GM20000 (cell line): Measurements from ENCODE around the gene SYT1.

Experiments
- DNase-seq: peaks from one replicate; pipeline ENCODE4 v3.0.0; 2012; ENCODE audit warnings: low spot score
- TF ChIP-seq, protein P1 (sequence below): IDR thresholded peaks from 2 replicates; pipeline ENCODE4 v1.5.1; 2012; ENCODE audit warnings: mild to moderate bottlenecking, control low read depth; ENCODE audit errors: extremely low read depth, missing control alignments

Gene SYT1

DNA sequence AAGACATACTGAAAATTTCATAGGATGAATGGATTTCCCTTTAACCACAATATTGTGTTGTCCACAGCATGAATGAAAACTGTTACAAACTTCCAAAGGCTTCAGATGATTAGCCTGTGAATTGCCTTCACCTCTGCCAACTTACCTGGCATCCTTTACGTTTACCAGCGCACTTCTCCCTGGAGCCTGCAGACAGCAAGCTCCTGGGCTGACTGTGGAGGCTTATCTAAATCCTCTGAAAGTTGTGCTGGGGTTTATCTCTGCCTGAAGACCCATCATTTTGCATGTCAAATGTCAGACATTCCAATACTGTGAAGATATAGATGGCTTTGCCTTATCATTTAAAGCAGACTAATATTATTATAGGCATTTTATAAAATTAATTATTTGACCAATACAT lies 403.0 kb downstream of the SYT1 start:
- no peak for DNase-seq
- TF ChIP-seq, protein P1, sequence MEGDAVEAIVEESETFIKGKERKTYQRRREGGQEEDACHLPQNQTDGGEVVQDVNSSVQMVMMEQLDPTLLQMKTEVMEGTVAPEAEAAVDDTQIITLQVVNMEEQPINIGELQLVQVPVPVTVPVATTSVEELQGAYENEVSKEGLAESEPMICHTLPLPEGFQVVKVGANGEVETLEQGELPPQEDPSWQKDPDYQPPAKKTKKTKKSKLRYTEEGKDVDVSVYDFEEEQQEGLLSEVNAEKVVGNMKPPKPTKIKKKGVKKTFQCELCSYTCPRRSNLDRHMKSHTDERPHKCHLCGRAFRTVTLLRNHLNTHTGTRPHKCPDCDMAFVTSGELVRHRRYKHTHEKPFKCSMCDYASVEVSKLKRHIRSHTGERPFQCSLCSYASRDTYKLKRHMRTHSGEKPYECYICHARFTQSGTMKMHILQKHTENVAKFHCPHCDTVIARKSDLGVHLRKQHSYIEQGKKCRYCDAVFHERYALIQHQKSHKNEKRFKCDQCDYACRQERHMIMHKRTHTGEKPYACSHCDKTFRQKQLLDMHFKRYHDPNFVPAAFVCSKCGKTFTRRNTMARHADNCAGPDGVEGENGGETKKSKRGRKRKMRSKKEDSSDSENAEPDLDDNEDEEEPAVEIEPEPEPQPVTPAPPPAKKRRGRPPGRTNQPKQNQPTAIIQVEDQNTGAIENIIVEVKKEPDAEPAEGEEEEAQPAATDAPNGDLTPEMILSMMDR: no peak

- DNase-seq: no peak
- TF ChIP-seq, protein P1: no peak
Observed at GRCh38 chr12:79274501-79275064, 410.0 kb downstream of the SYT1 start.

- DNase-seq: no peak
- TF ChIP-seq, protein P1: no peak
Observed at GRCh38 chr12:79275631-79276030, 411.1 kb downstream of the SYT1 start.

- TF ChIP-seq, protein P1: no peak
- DNase-seq: no peak
Observed at GRCh38 chr12:79283364-79283763, 418.8 kb downstream of the SYT1 start.

GRCh38 chr12:79288911-79289310 lies 424.3 kb downstream of the SYT1 start:
- TF ChIP-seq, protein P1: no peak
- no peak for DNase-seq

DNA sequence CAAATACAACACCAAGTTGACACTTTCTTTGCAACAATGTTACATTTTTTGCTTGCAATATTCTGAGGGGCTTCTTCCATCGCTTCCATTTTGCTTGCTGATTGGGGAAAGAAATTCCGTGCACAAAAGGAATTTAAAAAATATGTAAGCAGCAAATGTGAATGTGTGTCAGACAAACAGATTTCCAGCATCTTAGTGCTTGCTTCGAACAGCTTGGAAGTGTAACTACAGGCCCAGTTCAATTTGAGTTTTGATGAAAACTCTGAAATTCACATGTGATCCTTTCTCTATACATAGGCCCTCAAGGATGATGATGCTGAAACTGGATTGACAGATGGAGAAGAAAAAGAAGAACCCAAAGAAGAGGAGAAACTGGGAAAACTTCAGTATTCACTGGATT lies 427.1 kb downstream of the SYT1 start:
- no peak for DNase-seq
- TF ChIP-seq, protein P1: no peak

DNA sequence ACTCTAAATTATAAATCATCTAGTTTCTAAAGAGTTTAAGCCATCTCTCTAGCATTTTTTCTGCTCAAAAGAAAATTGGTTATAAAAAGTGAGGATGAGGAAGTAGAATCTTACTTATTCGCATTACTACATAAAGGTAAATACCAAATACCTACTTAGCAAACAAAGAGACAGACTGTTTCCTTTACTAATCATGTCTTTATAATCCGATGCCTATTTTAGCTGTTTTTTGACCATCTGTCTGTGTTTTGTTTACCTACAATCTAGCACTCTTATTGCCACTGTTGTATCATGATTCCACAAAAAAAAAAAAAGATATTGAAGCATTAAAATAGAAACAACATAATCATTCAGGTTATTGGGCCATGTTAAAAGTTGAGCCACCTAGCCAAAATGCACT lies 430.0 kb downstream of the SYT1 start:
- DNase-seq: no peak
- TF ChIP-seq, protein P1: no peak
